HepG2 (cell line): ENCODE measurements around the gene SMIM13. TPM values are rescaled to one million over a fixed set of nuclear protein-coding genes. Genes with fewer than 3 reads are reported as not detected.

Source experiments
- AGO2 ChIP-seq: fragments of 200-400 bp; formaldehyde crosslinking; optimal IDR thresholded peaks from 2 replicates; pipeline ENCODE3; 2017; ENCODE audit warnings: mild to moderate bottlenecking, low read depth, low read length, moderate library complexity
- ARNTL ChIP-seq: sonication (generic); formaldehyde crosslinking; IDR thresholded peaks from 2 replicates; pipeline ENCODE4 v1.4.0; 2020; ENCODE audit warnings: mild to moderate bottlenecking, missing genetic modification reagents
- ELF3 ChIP-seq: IDR thresholded peaks from 2 replicates; pipeline ENCODE4 v1.6.1; 2016; ENCODE audit warnings: missing genetic modification reagents, missing compliant biosample characterization
- GTF2F1 ChIP-seq: fragments of 150-350 bp; IDR thresholded peaks from 2 replicates; pipeline ENCODE4 v1.6.1; 2014; ENCODE audit warnings: low read length
- HMG20B ChIP-seq: conservative IDR thresholded peaks from 2 replicates; pipeline ENCODE4 v1.6.1; 2016; ENCODE audit warnings: missing genetic modification reagents, missing compliant biosample characterization
- KDM6A ChIP-seq: IDR thresholded peaks from 2 replicates; pipeline ENCODE4 v1.6.1; 2016; ENCODE audit warnings: low read depth
- MEIS2 ChIP-seq: sonication (generic); formaldehyde crosslinking; IDR thresholded peaks from 2 replicates; pipeline ENCODE4 v1.9.0; 2021; ENCODE audit warnings: mild to moderate bottlenecking, missing genetic modification reagents
- NFYB ChIP-seq: sonication (generic); formaldehyde crosslinking; IDR thresholded peaks from 2 replicates; pipeline ENCODE4 v1.4.0; 2020; ENCODE audit warnings: missing genetic modification reagents
- NFYC ChIP-seq: IDR thresholded peaks from 2 replicates; pipeline ENCODE4 v1.6.1; 2016; ENCODE audit warnings: missing genetic modification reagents, missing compliant biosample characterization
- NKX3-1 ChIP-seq: sonication (generic); formaldehyde crosslinking; IDR thresholded peaks from 2 replicates; pipeline ENCODE4 v1.5.0; 2020; ENCODE audit warnings: missing genetic modification reagents
- NR2F1 ChIP-seq, 2 experiments: fragments of 450-650 bp in 1 of 2; formaldehyde crosslinking in 1 of 2; IDR thresholded peaks; 2 replicates each; pipeline versions ENCODE4 v1.5.0 to v1.6.1; 2016 to 2020; ENCODE audit warnings: mild to moderate bottlenecking in 1 of 2, missing compliant biosample characterization in 1 of 2, missing genetic modification reagents in 1 of 2, moderate library complexity in 1 of 2
- SOX13 ChIP-seq, 3 experiments: fragments of 450-650 bp in 1 of 3; sonication (generic) in 1 of 3; formaldehyde crosslinking in 1 of 3; IDR thresholded peaks in 2 of 3; conservative IDR thresholded peaks in 1 of 3; 2 replicates each; pipeline versions ENCODE4 v1.5.0 to v1.6.1; 2016 to 2020; ENCODE audit warnings: antibody characterized with exemption in 1 of 3, mild to moderate bottlenecking in 1 of 3, missing compliant biosample characterization in 1 of 3, missing genetic modification reagents in 1 of 3, moderate library complexity in 1 of 3
- TRIM24 ChIP-seq: sonication (generic); formaldehyde crosslinking; IDR thresholded peaks from 2 replicates; pipeline ENCODE4 v1.8.0; 2022; ENCODE audit warnings: mild to moderate bottlenecking, missing genetic modification reagents
- ZBTB20 ChIP-seq: sonication (generic); formaldehyde crosslinking; IDR thresholded peaks from 2 replicates; pipeline ENCODE4 v1.8.1; 2023; ENCODE audit warnings: missing genetic modification reagents, low read depth, mild to moderate bottlenecking, borderline replicate concordance
- ZBTB42 ChIP-seq: sonication (generic); formaldehyde crosslinking; IDR thresholded peaks from 2 replicates; pipeline ENCODE4 v1.5.0; 2020; ENCODE audit warnings: mild to moderate bottlenecking, missing genetic modification reagents
- ZNF263 ChIP-seq: sonication (generic); formaldehyde crosslinking; IDR thresholded peaks from 2 replicates; pipeline ENCODE4 v1.4.0; 2020; ENCODE audit warnings: missing genetic modification reagents
- ZNF414 ChIP-seq: sonication (generic); formaldehyde crosslinking; IDR thresholded peaks from 2 replicates; pipeline ENCODE4 v1.5.0; 2020; ENCODE audit warnings: missing genetic modification reagents
- ZNF430 ChIP-seq: sonication (generic); formaldehyde crosslinking; IDR thresholded peaks from 2 replicates; pipeline ENCODE4 v1.9.0; 2021; ENCODE audit warnings: mild to moderate bottlenecking, missing genetic modification reagents
- ZNF614 ChIP-seq: IDR thresholded peaks from 2 replicates; pipeline ENCODE4 v1.6.1; 2018; ENCODE audit warnings: missing biosample characterization, missing genetic modification reagents, inconsistent platforms, borderline replicate concordance
- ZNF691 ChIP-seq: sonication (generic); formaldehyde crosslinking; IDR thresholded peaks from 2 replicates; pipeline ENCODE4 v1.4.0; 2020; ENCODE audit warnings: missing genetic modification reagents, low read depth, mild to moderate bottlenecking, borderline replicate concordance
- ZNF746 ChIP-seq: sonication (generic); formaldehyde crosslinking; IDR thresholded peaks from 2 replicates; pipeline ENCODE4 v1.8.0; 2022; ENCODE audit warnings: mild to moderate bottlenecking, missing genetic modification reagents
- ZNF777 ChIP-seq: sonication (generic); formaldehyde crosslinking; IDR thresholded peaks from 2 replicates; pipeline ENCODE4 v1.4.0; 2020; ENCODE audit warnings: missing genetic modification reagents
- polyA plus RNA-seq, 8 experiments: library from polyadenylated mRNA; depleted of rRNA in 3 of 8; stranded (reverse) in 7 of 8; unstranded in 1 of 8; fragments of >200 nt; fragmentation: Illumina TruSeq in 4 of 8; extraction: Trizol in 4 of 8; gene quantifications; 2 replicates each; pipeline versions ENCODE4 v1.2.1 to v1.2.3, GENCODE V29; 2011 to 2016; ENCODE audit warnings: low read depth in 4 of 8, missing spikeins in 1 of 8, mixed read lengths in 1 of 8; ENCODE audit not compliant: insufficient read depth in 1 of 8
- total RNA-seq, 5 experiments: library from RNA; depleted of rRNA; stranded (reverse); fragments of >200 nt; fragmentation: Illumina TruSeq; extraction: Trizol; gene quantifications; 2 replicates each; pipeline ENCODE4 v1.2.3, GENCODE V29; 2016; ENCODE audit warnings: low read depth in 1 of 5
- TF ChIP-seq, protein P1 (sequence below): sonication (generic); formaldehyde crosslinking; IDR thresholded peaks from 2 replicates; pipeline ENCODE4 v1.4.0; 2020; ENCODE audit warnings: missing genetic modification reagents
- TF ChIP-seq, protein P2 (sequence below): sonication (generic); formaldehyde crosslinking; IDR thresholded peaks from 2 replicates; pipeline ENCODE4 v1.4.0; 2020; ENCODE audit warnings: mild to moderate bottlenecking, missing genetic modification reagents

The SMIM13 gene
- total and polyA plus RNA-seq, 2 of the 13 experiments (the other 11 are each of a cell fraction or from before 2014, with no cell fraction given) = 2.7 to 10.2 TPM

GRCh38 chr6:11143394-11144371 lies 50.0 kb downstream of the SMIM13 start (continued):
- TF ChIP-seq GTF2F1 (no peak), ELF3 (peak; percentile 83), KDM6A (CRISPR knock-in tag) (no peak), ZNF263 (0 out of 2 replicates have a peak, but pooled peaks have one; percentile 58), ZNF430 (no peak), ZBTB42 (no peak; the same call in 1 of the 2 replicates), NFYB (CRISPR knock-in tag) (no peak), NFYC (CRISPR knock-in tag) (no peak), ZNF746 (peak; percentile 52; the same call in 1 of the 2 replicates), ZNF691 (no peak), ZNF614 (CRISPR knock-in tag) (peak; percentile 86; the same call in 1 of the 2 replicates), MEIS2 (peak; percentile 87), AGO2 (no peak), ZNF777 (CRISPR knock-in tag) (no peak), NR2F1 (CRISPR knock-in tag; IDR thresholded peaks at IDR 0.05) (peak in 1 of 2 experiments; percentile 25; a peak in 1 of 4 replicates), NKX3-1 (peak; percentile 51; the same call in 1 of the 2 replicates), ARNTL (CRISPR knock-in tag) (no peak), ZBTB20 (CRISPR knock-in tag) (peak; percentile 92; the same call in 1 of the 2 replicates), TRIM24 (CRISPR knock-in tag) (no peak), ZNF414 (peak; percentile 81; the same call in 1 of the 2 replicates), SOX13 (IDR thresholded peaks at IDR 0.05) (no peak), SOX13 (CRISPR knock-in tag; conservative IDR thresholded peaks at IDR 0.05 in 1 of 2, IDR thresholded peaks at IDR 0.05 in 1 of 2) (peak in 1 of 2 experiments; percentile 73; a peak in 1 of 4 replicates), HMG20B (0 out of 2 replicates have a peak, but pooled peaks have one; percentile 43)
- TF ChIP-seq, protein P1, sequence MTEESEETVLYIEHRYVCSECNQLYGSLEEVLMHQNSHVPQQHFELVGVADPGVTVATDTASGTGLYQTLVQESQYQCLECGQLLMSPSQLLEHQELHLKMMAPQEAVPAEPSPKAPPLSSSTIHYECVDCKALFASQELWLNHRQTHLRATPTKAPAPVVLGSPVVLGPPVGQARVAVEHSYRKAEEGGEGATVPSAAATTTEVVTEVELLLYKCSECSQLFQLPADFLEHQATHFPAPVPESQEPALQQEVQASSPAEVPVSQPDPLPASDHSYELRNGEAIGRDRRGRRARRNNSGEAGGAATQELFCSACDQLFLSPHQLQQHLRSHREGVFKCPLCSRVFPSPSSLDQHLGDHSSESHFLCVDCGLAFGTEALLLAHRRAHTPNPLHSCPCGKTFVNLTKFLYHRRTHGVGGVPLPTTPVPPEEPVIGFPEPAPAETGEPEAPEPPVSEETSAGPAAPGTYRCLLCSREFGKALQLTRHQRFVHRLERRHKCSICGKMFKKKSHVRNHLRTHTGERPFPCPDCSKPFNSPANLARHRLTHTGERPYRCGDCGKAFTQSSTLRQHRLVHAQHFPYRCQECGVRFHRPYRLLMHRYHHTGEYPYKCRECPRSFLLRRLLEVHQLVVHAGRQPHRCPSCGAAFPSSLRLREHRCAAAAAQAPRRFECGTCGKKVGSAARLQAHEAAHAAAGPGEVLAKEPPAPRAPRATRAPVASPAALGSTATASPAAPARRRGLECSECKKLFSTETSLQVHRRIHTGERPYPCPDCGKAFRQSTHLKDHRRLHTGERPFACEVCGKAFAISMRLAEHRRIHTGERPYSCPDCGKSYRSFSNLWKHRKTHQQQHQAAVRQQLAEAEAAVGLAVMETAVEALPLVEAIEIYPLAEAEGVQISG (CRISPR knock-in tag) = peak; percentile 67; the same call in 1 of the 2 replicates
- TF ChIP-seq, protein P2, sequence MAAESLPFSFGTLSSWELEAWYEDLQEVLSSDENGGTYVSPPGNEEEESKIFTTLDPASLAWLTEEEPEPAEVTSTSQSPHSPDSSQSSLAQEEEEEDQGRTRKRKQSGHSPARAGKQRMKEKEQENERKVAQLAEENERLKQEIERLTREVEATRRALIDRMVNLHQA (CRISPR knock-in tag) = no peak
